Transverse colon (tissue), 4 donors: ENCODE measurements around the gene EPC2. TPM values are rescaled to one million over a fixed set of nuclear protein-coding genes. Genes with fewer than 3 reads are reported as not detected.
A peak's percentile ranks its signal among the peaks of the same experiment; 100 is the strongest.

Experiments
- DNase-seq: peaks from one replicate; pipeline ENCODE4 v3.0.0-alpha.2; 2019
- H3K27ac ChIP-seq, 4 donors: fragments of 200-600 bp; sonication (generic); 2 replicates each; pipeline ENCODE4 v1.5.1; 2016 to 2018; ENCODE audit warnings: inconsistent platforms in 4 of 4
- H3K27me3 ChIP-seq: fragments of 200-600 bp; sonication (generic); 2 replicates; pipeline ENCODE4 v1.5.1; 2017; ENCODE audit warnings: inconsistent platforms
- H3K36me3 ChIP-seq, 4 donors: fragments of 200-600 bp; sonication (generic); 2 replicates each; pipeline ENCODE4 v1.5.1; 2017 to 2019; ENCODE audit warnings: inconsistent platforms in 4 of 4
- H3K4me1 ChIP-seq, 4 donors: fragments of 200-600 bp; sonication (generic); 2 replicates each; pipeline ENCODE4 v1.5.1; 2017 to 2020; ENCODE audit warnings: inconsistent platforms in 4 of 4
- H3K4me3 ChIP-seq, 4 donors: fragments of 200-600 bp; sonication (generic); 1 replicate in 1 of 4; 2 replicates in 3 of 4; pipeline versions ENCODE4 v1.5.1 to v1.6.1; 2017 to 2019; ENCODE audit warnings: inconsistent platforms in 4 of 4
- H3K9me3 ChIP-seq, 2 donors: fragments of 200-600 bp; sonication (generic); 2 replicates each; pipeline ENCODE4 v1.5.1; 2017 to 2019; ENCODE audit warnings: inconsistent platforms in 2 of 2
- CTCF ChIP-seq, 5 experiments: fragments of 200-600 bp in 3 of 5; fragments of 450-650 bp in 2 of 5; sonication (generic) in 3 of 5; IDR thresholded peaks; 1 replicate in 2 of 5; 2 replicates in 3 of 5; pipeline ENCODE4 v1.5.1; 2016 to 2017; ENCODE audit warnings: antibody characterized with exemption in 5 of 5, inconsistent platforms in 3 of 5, mild to moderate bottlenecking in 2 of 5, moderate library complexity in 1 of 5
- EP300 ChIP-seq: sonication (generic); formaldehyde crosslinking; IDR thresholded peaks from one replicate; pipeline ENCODE4 v1.6.1; 2017; ENCODE audit warnings: antibody characterized with exemption, low read depth
- POLR2A ChIP-seq: fragments of 450-650 bp; IDR thresholded peaks from one replicate; pipeline ENCODE4 v1.6.1; 2016; ENCODE audit warnings: antibody characterized with exemption, mild to moderate bottlenecking, moderate library complexity
- POLR2AphosphoS5 ChIP-seq, 3 donors: sonication (generic); formaldehyde crosslinking; IDR thresholded peaks; one replicate each; pipeline ENCODE4 v1.6.1; 2016; ENCODE audit warnings: antibody characterized with exemption in 3 of 3
- WGBS, 2 donors: methylation state at CpG; one replicate each; pipeline ENCODE4 v1.1.5; 2018; ENCODE audit warnings: low coverage in 1 of 2; 5-methylcytosine and 5-hydroxymethylcytosine counted together
- in situ Hi-C, 4 donors: fragments of 200-750 bp; cut with MboI; loops; one replicate each; pipeline versions ENCODE4 v1.15.0 to v1.15.1; 2017; ENCODE audit warnings: low sequenced_read_pairs in 3 of 4, low pct_ligation_motif_present in 1 of 4, low pct_unique_long_range_greater_than_20kb in 1 of 4
- intact Hi-C: fragments of 100-400 bp; cut with DNase I; formaldehyde crosslinking; loops from one replicate; pipeline ENCODE4 v1.15.1; 2023; ENCODE audit warnings: low total_unique reads
- total RNA-seq, 4 donors: library from RNA; depleted of rRNA; stranded (reverse); fragments of >200 nt; gene quantifications; one replicate each; pipeline ENCODE4 v1.1.0, GENCODE V29; 2016

The EPC2 gene
- total RNA-seq, 4 donors from 2014 or later: 18.3 to 40.4 (median 25.7) TPM

- DNase-seq: peak; percentile 25
- no peak overlapping the region for H3K4me3 ChIP-seq
- no peaks in the 10 kb centered on the region for H3K9me3 ChIP-seq
- H3K4me1 ChIP-seq: peaks cover 8 to 26% (median 18%) of the 10 kb centered on the region in 4 donors
- 71 to 88% methylated on average over 1 to 11 of the region's 11 CpGs for WGBS, 2 donors
- in situ Hi-C loops (no loop called here), intact Hi-C loops (no loop called here)
- H3K27me3 ChIP-seq: no peaks in the 10 kb centered on the region
- no peak for TF ChIP-seq CTCF (IDR thresholded peaks at IDR 0.05)
- no peak for TF ChIP-seq EP300
- no peak for TF ChIP-seq POLR2A
- no peak for TF ChIP-seq POLR2AphosphoS5 (IDR thresholded peaks at IDR 0.05)
- H3K27ac ChIP-seq: peak overlapping the region in 3 of 4 donors; percentile 25 to 42 (median 37)
- H3K36me3 ChIP-seq: no peaks in the 10 kb centered on the region
Measured at GRCh38 chr2:148813603-148814065, 169.1 kb downstream of the EPC2 start.

- DNase-seq: peak; percentile 26
- whole genome bisulfite sequencing, 2 donors: 36 to 53% methylated on average over 5 to 6 of the region's 6 CpGs
- Histone ChIP-seq H3K27me3 (no peaks in the 10 kb centered on the region), H3K27ac (peak overlapping the region; percentile 24 to 42 (median 31)), H3K36me3 (no peaks in the 10 kb centered on the region), H3K4me1 (peaks cover 8 to 26% (median 18%) of the 10 kb centered on the region in 4 donors), H3K4me3 (no peak overlapping the region), H3K9me3 (no peaks in the 10 kb centered on the region)
- intact Hi-C loops (no loop called here), in situ Hi-C loops (no loop called here)
- TF ChIP-seq POLR2A: no peak
- TF ChIP-seq EP300: no peak
- no peak for TF ChIP-seq CTCF (IDR thresholded peaks at IDR 0.05)
- TF ChIP-seq POLR2AphosphoS5 (IDR thresholded peaks at IDR 0.05): no peak
Measured at GRCh38 chr2:148814143-148814859, 169.8 kb downstream of the EPC2 start.

- Histone ChIP-seq H3K27ac (peak overlapping the region; percentile 24 to 42 (median 31)), H3K4me3 (no peak overlapping the region), H3K27me3 (no peaks in the 10 kb centered on the region), H3K9me3 (no peaks in the 10 kb centered on the region), H3K4me1 (peaks cover 8 to 26% (median 18%) of the 10 kb centered on the region in 4 donors), H3K36me3 (no peaks in the 10 kb centered on the region)
- 35 to 37% methylated on average over 3 to 7 of the region's 7 CpGs for whole genome bisulfite sequencing, 2 donors
- TF ChIP-seq CTCF (IDR thresholded peaks at IDR 0.05) (no peak), POLR2A (no peak), EP300 (no peak), POLR2AphosphoS5 (IDR thresholded peaks at IDR 0.05) (no peak)
- peak; percentile 20 for DNase-seq
- intact Hi-C loops: no loop called here
- in situ Hi-C loops: no loop called here
Measured at GRCh38 chr2:148814860-148815419, 170.4 kb downstream of the EPC2 start.

- TF ChIP-seq POLR2AphosphoS5 (IDR thresholded peaks at IDR 0.05) (no peak), CTCF (IDR thresholded peaks at IDR 0.05) (no peak), EP300 (no peak), POLR2A (no peak)
- in situ Hi-C loops: no loop called here
- Histone ChIP-seq H3K4me1 (peaks cover 8 to 26% (median 18%) of the 10 kb centered on the region in 4 donors), H3K9me3 (no peaks in the 10 kb centered on the region), H3K27ac (no peak overlapping the region), H3K36me3 (no peaks in the 10 kb centered on the region), H3K4me3 (no peak overlapping the region), H3K27me3 (no peaks in the 10 kb centered on the region)
- 90 to 94% methylated on average over 5 to 6 of the region's 6 CpGs for WGBS, 2 donors
- intact Hi-C loops: no loop called here
- no peak for DNase-seq
Measured at GRCh38 chr2:148816176-148816575, 171.6 kb downstream of the EPC2 start.
